ENCODE data around the gene CRABP1.

CRABP1 gene

DNA sequence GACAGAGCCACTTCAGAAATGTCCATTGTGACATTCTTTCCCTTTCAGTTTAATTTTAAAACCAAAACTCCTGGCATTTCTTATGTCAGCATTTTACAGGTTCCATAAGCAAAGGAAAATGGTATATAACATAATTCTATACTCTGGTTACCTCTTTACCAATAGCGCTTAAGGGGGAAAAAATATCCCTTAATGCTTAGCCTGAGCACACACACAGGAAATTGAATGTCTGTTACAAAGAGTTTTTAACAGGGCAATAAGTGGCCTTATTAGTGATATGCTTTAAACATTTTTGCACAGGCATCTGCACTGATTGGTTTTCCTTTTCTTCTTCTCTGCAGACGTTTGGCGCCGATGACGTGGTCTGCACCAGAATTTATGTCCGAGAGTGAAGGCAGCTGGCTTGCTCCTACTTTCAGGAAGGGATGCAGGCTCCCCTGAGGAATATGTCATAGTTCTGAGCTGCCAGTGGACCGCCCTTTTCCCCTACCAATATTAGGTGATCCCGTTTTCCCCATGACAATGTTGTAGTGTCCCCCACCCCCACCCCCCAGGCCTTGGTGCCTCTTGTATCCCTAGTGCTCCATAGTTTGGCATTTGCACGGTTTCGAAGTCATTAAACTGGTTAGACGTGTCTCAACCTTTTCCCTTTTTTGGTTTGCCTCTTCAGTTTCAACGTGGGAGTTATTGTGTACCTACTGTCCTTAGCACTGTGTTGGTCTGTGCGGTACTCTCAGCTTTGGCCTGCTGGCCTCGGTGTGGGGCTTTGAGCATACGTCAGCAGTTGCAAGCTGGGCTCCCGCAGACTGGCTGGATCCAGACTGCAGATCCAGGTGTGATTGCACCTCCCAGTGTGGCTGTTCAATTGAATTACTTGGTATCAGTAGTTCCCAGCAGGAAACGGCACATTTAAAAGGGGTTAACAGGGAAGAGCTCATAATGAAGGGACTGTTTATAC, 7.7 kb downstream of the CRABP1 start:
- DNase-seq, result no peak

DNA sequence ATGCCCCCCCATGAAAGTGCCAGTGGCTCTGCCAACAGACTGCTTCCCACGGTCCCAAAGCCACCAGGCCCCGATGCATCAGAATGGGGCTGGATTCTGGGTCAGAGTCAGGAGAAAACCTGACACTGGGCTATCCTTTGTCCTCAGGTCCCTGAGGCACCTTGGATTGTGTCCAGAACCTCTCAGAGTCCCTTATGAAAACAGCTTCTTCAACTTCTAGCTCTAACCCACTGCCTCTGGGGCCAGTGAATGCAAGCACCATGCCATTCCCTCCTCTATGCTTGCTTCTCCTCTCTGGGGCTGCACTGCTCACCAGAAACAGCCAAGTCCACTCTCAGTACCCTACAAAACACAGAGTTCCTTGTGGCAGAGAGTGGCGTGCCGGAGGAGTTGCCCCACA, 9.9 kb downstream of the CRABP1 start:
- DNase-seq, result no peak

DNA sequence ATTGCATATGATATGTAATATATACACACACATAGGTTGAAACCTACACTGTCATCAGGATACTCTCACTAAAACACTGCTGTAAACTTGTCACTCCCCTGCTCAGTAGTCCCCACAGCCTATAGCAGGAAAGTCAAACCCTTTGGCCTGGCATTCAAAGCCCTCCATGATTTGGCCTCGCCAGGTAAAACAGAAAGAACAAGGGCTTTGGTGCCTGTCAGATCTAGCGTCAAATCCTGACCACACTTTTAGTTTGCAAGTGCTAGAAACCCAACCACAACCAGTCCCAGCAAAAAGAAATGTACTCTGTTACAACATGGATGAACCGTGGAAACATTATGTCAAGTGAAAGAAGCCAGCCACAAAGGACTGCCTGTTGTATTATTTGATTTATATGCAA, 11.4 kb downstream of the CRABP1 start:
- DNase-seq, result no peak

DNA sequence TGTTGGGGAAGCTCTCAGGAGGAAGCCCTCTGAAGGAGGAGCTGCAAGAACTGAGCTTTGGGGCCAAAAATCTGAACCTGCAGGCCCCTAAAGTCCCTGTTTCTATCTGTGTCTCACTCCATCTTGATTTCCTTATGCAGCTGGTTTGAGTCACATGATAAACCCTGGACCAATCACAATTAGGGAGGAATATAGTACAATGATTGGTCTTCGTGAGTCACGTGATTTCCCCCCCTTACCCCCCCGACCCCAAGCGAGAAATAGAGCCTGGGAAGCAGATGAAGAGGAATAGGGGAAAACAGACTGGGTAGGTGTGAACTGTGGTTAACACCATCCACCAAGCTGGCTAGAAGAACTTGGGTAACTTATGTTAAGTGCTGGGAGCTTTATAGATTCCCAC, 12.9 kb downstream of the CRABP1 start:
- no peak for DNase-seq

DNA sequence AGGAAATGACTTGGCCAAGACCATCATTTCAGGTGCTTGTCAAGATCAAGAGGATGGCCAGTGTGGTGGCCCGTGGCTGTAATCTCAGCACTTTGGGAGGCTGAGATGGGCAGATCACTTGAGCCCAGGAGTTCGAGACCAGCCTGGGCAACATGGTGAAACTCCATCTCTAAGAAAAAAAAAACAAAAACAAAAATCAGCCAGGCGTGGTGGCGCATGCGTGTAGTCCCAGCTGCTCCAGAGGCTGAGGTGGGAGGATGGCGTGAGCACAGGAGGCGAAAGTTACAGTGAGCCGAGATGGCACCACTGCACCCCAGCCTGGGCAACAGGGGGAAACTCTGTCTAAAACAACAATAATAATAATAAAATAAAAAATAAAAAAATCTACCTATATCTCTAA, 15.0 kb downstream of the CRABP1 start:
- DNase-seq, result no peak

DNA sequence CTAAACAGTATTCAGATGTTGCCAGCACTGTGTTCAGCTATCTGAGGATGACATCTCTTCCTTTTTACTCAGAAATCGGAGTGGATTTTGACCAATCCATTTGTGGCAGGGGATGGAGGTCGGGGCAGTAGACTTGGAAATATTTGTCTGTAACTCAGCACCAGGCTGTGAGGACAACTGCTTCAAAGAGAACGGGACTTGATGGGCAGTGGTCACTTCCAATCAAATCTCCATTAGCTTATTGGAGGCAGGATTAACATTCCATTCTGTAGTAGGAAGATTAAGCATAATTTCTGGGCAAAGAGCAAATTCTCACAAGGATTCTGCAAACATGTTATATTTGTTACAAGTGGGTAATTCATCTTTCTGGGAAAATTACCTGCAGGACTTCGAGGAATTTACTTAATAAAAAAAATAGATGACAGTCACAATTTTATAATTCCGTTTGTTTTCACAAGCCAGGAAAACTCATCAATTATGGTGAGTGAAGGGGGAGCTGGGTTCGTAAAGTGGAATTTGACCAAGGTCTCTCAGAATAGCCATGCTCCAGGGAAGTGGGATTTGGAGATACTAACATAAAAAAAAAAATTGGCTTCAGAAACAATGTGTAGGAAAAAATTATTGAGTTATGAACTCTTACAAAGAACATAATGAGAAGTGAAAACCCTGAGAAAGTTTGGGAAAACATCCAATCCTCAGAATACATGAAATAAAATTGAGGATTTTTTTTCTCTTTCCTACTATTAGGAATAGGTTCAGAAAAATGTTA, 18.1 kb downstream of the CRABP1 start:
- DNase-seq, result no peak

DNA sequence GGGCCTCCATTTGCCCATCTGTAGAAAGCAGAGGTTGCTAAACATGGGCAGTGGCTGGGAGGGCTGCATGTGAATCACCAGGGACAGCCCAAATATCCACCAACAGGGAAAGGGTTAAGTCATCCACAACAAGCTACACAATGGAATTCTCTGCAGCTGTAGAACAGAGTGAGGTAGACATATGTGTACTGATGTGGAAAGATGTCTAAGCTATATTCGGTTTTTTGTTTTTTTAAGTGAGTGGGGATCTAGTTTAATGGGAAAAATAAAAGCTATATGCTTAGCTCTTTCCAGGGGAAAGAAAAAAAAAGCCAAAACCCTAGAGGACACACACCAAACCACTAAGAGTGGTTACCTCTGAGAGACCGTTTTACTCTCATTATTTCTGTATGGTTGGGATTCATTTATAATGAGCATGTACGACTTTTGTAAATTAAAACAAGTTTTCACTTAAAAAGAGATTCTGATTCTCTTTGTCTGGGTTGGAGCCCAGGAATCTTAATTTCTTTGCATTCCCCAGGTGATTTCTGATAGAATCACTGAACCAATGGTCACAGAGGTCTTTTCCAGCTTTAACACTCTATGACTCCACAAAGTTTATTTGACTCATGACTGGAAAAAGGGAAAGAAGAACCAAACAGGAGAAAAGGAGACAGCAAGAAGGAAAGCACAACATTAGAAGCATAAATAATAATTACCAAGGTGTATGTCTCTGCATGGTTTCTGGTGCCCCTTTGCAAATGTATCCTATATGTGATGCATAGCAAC, 19.1 kb downstream of the CRABP1 start:
- DNase-seq, result no peak

DNA sequence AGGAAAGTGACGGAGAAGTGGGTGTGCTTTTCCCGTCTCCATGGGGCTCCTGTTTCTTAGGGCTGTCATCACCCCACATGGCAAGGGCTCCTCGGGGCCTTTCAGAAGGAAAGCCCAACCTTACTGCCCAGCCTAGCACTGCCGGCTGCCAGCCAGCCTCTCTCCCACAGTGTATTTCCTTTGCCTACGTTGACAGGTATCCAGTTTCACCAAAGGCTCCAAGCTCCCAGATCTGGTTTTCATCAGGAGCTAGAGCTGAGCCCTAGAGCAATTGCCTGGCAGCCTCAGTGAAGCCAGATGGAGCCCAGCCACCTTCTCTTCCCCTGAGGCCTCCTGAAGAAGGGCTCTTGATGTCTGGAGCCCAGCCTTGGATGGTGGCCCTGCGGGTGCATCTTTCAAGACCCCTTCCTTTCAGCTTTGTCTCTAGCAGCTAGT, 20.2 kb downstream of the CRABP1 start:
- DNase-seq, result no peak

DNA sequence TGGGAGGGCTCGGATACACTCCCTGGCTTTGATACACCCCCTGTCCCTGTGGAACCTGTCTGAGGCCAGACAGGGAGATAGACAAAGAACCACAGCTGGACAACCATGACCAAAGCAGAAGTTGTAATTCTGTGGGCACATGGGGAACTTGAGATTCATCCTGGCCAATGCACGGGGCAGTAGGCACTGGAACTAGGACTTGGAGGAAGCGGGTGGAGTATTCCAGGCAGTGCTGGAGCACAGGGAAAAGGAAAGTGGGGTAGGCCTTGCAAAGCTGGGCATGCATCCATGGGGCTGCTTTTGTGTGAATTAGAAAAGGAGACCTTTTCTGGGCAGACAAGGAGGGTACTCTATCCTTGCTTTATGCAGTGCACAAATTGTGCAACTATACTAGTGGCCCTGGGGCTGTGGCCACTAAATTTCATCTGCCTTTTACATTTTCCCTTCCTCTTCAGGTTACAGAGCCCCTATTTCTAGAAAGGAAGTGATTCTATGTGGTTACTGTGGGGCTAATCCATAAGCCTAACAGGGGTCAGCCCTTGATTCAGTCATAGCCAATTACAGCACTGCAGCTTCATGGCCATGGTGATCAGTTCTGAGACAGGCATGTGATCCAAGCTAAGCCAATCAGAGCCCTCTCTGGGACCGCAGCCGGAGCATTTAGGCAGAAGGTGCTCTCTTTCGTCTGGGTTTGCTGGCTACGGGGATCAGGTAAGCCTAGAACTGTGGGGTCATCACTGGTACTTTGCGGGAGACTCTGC, 21.0 kb downstream of the CRABP1 start:
- no peak for DNase-seq

DNA sequence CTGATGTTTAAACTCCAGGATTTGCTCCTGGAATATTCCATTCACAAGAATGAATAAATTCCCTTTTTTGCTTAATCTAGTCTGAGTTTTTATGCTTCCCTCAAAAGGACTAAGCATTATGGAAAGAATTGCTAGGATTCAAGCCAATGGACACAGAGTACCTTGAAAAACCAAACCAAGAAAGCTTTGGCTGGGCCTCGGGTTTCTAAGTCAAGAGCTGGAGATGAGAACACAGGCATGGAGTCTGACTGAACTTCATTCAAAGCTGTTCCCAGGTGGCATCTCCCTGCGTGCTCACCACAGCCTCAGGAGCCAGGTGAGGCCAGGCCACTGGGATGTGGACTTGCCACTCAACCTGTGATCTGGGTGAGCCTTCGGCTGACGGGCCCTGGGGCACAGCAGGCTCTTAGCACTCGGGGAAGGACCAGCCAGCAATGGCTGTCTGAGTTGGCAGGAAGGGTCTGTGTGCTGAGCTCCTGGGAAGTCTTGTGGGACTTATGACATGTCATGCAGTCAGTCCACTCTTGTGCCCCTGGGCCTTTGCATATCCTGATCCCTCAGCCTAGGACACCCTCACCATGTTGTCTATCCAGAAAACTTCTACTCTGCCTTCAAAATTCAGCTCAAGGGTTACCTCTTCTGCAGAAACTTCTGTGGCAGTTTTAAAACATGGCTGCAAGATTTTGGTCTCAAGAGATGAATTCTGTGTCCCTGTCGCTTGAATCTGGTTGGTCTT, 21.8 kb downstream of the CRABP1 start:
- DNase-seq, result no peak

DNA sequence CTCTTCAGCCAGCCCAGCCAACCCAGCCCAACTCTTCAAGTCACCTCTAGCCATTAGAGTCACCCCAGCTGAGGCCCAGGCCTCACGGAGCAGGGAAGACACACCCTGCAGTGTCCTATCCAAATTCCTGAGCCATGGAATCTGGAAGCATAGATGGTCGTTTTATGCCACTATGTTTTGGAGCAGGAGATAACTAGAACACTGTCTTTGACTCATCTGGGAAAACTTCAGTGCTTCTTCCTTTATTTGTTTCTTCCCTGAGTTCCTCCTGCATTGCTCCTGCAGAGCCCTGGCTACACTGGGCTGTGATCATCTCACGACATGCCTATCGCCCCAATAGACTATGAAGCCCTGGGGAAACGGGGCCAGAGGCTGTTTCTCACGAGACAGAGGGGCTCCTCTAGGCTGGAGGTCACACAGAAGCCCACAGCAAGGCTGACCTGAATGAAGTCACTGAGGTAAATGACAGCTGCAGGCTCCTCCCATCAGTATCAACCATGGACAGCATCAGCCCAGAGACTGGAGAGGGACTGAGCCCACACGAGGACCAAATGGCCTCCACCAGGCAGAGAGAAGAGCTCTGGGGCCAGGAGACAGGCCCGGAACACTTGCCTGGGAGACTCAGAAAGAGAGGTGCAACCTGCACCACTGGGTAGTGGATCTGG, 22.7 kb downstream of the CRABP1 start:
- no peak for DNase-seq

DNA sequence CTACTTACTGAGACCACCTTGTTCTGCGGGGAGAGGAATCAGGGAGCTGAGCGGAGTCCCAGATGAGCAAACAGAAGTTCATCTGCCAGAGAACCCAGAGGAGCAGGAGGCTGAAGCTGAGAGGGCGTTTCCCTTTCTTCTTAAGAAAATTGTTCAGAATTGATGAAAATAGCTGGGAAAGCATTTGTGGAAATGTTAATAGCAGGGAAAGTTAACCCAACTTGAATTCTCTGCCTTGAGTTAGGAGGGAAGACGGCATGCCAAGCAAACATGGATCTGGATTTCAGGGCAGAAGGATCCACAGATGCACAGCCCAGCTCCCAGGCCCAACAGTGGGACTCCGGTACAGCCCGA, 23.2 kb downstream of the CRABP1 start:
- DNase-seq, result no peak

DNA sequence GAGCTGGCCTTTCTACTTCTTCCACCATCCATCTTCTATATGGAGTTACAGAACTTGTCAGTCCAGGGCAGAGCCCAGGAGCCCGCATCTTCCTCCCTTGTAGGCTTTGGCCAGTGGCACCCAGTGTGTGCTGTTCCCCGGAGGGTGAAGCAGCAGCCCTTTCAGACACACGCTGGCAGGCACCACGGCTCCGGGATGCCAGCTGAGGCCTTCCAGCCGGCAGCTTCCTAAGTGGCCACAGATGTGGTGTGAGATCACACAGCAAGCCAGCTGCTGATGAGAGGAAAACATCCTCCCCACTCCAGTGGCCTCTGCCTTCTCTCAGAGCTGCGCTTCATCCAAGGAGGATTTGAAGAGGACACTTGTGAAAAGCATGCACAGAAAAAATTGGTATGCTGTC, 24.1 kb downstream of the CRABP1 start:
- DNase-seq, result no peak

DNA sequence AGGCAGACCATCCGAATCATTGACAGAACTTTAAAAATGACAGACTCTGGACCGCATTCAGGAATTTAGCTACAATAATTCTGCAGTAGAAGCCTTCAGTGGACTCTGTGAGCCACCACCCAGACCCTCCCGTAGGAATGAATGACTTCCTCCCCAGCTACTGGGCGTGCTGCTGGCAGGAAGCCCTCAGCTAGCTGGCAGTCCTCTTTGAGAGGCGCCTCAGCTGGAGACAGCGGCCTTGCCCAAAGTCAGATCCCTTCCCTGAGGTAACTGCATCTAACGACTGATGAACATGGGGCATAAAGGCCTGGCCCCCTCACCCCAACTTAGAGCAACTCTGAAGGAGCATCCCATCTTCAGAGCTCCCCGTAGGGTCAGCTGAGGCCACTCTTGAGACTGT, 25.8 kb downstream of the CRABP1 start:
- DNase-seq, result no peak

DNA sequence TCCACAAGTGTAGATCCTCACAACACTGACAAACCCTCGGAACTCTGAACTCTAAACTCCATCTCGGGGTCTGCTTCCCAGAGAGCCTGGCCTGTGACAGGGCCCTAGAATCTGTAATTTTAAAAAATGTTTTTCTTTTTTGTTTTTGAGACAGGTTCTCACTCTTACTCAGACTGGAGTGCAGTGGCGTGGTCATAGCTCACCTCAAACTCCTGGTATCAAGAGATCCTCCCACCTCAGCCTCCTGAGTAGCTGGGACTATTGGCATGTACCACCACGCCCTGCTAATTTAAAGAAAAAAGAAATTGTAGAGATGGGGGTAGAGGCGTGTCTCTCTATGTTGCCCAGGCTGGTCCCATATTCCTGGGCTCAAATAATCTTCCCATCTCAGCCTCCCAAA, 26.2 kb downstream of the CRABP1 start:
- no peak for DNase-seq

DNA sequence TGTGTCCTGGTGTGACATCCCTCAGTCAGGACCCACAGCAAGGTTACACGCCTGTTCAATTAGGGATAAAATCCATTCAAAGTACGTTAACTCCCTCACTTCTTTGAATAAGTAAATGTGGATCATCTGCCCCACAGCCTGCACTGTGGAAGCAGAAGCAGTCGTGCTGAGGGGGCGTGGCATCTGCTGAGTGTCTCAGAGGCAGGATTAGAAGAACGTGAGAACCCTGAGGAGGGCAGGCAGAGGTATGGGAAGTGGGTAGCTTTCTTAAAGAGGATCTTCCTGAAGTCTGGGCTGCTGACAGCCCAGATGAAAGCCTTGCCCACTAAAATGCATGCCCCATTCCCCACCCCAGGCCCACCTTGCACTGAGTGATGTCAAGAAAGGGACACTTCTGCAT, 28.5 kb downstream of the CRABP1 start:
- no peak for DNase-seq

DNA sequence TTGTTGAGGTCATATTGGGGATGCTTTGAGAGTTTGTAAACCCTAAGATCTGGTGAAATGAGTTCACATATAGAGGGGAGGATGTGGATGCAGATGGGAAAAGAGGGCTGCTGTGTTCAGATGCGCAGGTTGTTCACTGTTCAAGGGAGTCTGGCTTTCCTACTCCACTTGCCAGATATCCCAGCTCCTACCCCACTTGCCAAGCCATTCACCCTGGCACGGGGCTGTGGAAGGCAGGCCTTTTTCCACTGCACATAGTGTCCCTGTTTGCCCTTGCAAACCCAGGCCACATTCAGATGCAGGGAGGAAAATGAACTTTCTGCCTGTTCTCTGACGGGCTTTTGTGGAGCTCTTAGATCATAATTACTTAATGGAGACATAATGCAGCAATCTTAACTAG, 29.0 kb downstream of the CRABP1 start:
- DNase-seq, result no peak

DNA sequence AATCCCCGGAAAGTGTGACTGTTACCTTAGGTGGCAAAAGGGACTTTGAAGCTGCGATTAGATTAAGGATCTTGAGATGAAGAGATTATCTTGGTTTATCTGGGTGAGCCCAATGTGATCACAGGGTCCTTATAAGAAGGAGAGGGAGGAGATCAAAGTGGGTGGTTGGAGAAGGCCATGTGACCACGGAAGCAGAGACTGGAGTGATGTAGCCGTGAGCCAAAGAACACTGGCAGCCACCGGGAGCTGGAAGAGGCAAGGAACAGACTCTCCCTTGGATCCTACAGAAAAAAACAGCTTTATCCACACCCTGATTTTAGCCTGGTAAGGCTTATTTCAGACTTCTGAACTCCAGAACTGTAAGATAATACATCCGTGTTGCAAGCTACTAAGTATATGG, 29.9 kb downstream of the CRABP1 start:
- no peak for DNase-seq

DNA sequence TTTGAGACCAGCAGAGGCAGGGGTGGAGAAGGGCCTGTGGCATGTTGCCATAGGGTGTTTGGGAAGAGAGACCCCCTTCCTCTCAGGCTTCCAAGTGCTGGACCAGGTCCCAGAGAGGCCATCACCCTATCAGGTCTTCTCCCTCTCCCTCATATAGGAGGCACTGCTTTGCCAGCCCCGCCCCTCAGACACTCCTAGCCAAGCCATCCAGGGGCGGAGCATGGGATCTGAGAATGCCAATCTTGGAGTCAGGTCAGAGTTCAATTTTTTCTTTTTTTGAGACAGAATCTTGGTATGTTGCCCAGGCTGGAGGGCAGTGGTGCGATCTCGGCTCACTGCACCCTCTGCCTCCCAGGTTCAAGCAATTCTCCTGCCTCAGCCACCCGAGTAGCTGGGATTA, 32.7 kb downstream of the CRABP1 start:
- DNase-seq, result no peak

DNA sequence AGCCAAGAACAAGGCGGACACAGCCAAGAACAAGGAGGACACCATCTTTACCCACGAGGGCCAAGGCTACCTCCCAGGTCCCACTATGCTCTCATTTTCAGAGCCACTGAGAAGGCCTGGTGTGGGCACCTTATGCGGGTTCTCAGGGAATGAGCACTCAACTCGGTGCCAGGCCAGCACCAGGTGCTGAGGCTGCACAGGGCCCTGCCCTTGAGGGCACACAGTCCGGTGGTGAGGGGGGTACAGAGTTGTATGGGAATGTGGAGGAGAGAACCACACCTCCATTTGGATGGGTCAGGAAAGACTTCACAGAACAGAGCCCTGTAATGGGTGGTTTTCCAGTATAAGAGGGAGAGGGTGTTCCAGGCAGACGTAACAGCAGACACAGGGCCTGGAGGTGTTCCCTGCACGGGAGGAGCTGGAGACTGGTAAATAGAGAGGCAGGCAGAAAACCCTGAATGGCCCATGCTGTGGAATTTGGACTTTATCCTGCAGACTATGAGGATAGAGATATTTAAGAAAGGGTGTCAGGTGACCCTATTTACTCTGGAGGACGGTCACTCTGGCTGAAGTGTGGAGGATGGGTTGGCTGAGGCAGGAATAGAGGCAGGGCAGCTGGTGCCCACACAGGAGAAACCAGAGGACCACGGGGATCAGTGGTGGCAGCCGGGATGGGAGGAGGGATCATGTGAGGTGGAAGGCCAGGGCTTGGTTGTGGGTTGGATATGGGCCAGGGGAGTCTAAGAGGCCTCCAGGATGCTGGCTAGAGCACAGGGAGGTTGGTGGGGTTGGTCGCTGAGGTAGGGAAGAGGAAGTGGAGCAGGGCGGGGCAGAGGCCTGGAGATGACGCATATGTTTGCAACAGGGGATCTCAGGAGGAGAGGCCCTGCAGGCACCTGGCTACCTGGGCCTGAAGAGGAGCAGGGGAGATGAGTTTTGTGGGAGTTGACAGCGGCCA, 34.6 kb downstream of the CRABP1 start:
- DNase-seq, result peak; percentile 59
